Upper lobe of right lung (tissue), 1 donor: ENCODE measurements around the gene PRKN. TPM values are rescaled to one million over a fixed set of nuclear protein-coding genes. Genes with fewer than 3 reads are reported as not detected.

ENCODE experiments used
- ATAC-seq: fragments of 200-7000 bp; cut with Tn5 transposase; one replicate; pipeline ENCODE4 v1.9.1; 2020; ENCODE audit warnings: mild to moderate bottlenecking, moderate library complexity
- DNase-seq: peaks from one replicate; pipeline ENCODE4 v3.0.0-alpha.2; 2020
- H3K27ac ChIP-seq: fragments of 200-600 bp; one replicate; pipeline ENCODE4 v1.8.0; 2022
- H3K27me3 ChIP-seq: fragments of 200-600 bp; one replicate; pipeline ENCODE4 v1.8.0; 2022; ENCODE audit warnings: mild to moderate bottlenecking
- H3K36me3 ChIP-seq: fragments of 200-600 bp; one replicate; pipeline ENCODE4 v1.8.0; 2022
- H3K4me1 ChIP-seq: fragments of 200-600 bp; one replicate; pipeline ENCODE4 v1.8.0; 2022
- H3K4me3 ChIP-seq: fragments of 200-600 bp; one replicate; pipeline ENCODE4 v1.8.0; 2022; ENCODE audit warnings: mild to moderate bottlenecking
- H3K9me3 ChIP-seq: fragments of 200-600 bp; one replicate; pipeline ENCODE4 v1.8.0; 2022
- intact Hi-C: fragments of 100-400 bp; cut with DNase I; formaldehyde crosslinking; loops from one replicate; pipeline ENCODE4 v1.11.0; 2022
- total RNA-seq: library from RNA; stranded (reverse); fragmentation: NEBNext Ultra II Directional; extraction: Animal tissue kit (Norgen Biotek cat#: 25700); gene quantifications from one replicate; pipeline ENCODE4 v1.2.1, GENCODE V29; 2021
- TF ChIP-seq, protein P1 (sequence below): fragments of 200-600 bp; IDR thresholded peaks from one replicate; pipeline ENCODE4 v1.8.0; 2022; ENCODE audit warnings: antibody characterized with exemption
- donor health status: DM: no; HTN: yes; CAD: no; lungs with severe emphysema.

Gene PRKN
- total RNA-seq, 1 donor from 2014 or later, result 2.7 TPM

GRCh38 chr6:162029873-162030576 is 697.5 kb downstream of the PRKN start:
- no peak overlapping the region for H3K4me3 ChIP-seq
- DNase-seq (no peak), ATAC-seq (no peak)
- H3K27ac ChIP-seq, result no peak overlapping the region
- H3K9me3 ChIP-seq, result no peaks in the 10 kb centered on the region
- H3K27me3 ChIP-seq, result no peaks in the 10 kb centered on the region
- no peaks in the 10 kb centered on the region for H3K36me3 ChIP-seq
- H3K4me1 ChIP-seq, result no peaks in the 10 kb centered on the region
- TF ChIP-seq, protein P1, sequence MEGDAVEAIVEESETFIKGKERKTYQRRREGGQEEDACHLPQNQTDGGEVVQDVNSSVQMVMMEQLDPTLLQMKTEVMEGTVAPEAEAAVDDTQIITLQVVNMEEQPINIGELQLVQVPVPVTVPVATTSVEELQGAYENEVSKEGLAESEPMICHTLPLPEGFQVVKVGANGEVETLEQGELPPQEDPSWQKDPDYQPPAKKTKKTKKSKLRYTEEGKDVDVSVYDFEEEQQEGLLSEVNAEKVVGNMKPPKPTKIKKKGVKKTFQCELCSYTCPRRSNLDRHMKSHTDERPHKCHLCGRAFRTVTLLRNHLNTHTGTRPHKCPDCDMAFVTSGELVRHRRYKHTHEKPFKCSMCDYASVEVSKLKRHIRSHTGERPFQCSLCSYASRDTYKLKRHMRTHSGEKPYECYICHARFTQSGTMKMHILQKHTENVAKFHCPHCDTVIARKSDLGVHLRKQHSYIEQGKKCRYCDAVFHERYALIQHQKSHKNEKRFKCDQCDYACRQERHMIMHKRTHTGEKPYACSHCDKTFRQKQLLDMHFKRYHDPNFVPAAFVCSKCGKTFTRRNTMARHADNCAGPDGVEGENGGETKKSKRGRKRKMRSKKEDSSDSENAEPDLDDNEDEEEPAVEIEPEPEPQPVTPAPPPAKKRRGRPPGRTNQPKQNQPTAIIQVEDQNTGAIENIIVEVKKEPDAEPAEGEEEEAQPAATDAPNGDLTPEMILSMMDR, result no peak
- intact Hi-C loops, result no loop called here

DNA sequence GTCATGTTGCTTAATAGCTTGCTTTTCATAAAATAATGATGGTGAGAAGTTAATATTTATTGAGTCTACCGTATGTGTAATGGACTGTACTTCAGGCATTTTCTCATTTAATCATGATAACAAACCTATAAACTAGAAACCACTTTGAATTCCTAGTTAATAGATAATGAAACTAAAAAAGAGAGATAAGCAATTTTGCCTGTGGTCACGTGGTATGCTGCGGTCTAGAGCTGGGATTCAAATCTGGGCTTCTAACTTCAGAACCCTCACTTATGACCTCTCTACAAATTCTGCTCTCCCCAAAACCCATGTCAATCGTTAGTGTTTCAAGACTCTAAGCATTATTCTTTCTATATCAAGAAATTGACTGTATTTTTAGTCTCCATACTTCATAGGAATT is 700.7 kb downstream of the PRKN start:
- DNase-seq (no peak), ATAC-seq (no peak)
- Histone ChIP-seq H3K9me3 (no peaks in the 10 kb centered on the region), H3K4me1 (no peaks in the 10 kb centered on the region), H3K27me3 (no peaks in the 10 kb centered on the region), H3K4me3 (no peak overlapping the region), H3K27ac (no peak overlapping the region), H3K36me3 (no peaks in the 10 kb centered on the region)
- TF ChIP-seq, protein P1, result no peak
- intact Hi-C loops, result no loop called here

- Histone ChIP-seq H3K27ac (no peak overlapping the region), H3K4me1 (no peaks in the 10 kb centered on the region), H3K36me3 (no peaks in the 10 kb centered on the region), H3K4me3 (no peak overlapping the region), H3K9me3 (no peaks in the 10 kb centered on the region), H3K27me3 (no peaks in the 10 kb centered on the region)
- TF ChIP-seq, protein P1, result no peak
- no peak for ATAC-seq
- no peak for DNase-seq
- intact Hi-C loops, result no loop called here
Measured at GRCh38 chr6:162026031-162026430, 701.5 kb downstream of the PRKN start.

DNA sequence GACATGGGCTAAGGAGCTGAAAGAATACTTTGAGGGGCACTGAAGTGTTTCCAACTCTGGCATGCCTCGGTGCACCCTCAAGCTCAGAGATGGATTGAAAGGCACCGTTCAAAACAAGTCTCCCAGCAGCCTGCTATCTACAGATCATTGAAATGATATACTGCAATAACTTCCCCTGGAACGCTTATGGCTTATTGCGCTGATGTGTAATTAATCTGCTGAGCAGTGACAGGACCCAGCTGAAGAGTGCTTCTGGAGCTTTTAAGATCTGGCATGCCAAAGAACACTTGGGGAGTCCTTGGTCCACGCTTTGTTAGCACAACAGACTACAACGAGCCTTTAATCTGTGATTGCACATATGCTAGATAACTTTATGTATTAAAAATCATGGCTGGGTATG is 708.2 kb downstream of the PRKN start:
- no peak for ATAC-seq
- TF ChIP-seq, protein P1, result no peak
- no peaks in the 10 kb centered on the region for H3K9me3 ChIP-seq
- H3K27ac ChIP-seq, result no peak overlapping the region
- DNase-seq, result no peak
- H3K36me3 ChIP-seq, result no peaks in the 10 kb centered on the region
- H3K4me3 ChIP-seq, result no peak overlapping the region
- no peaks in the 10 kb centered on the region for H3K27me3 ChIP-seq
- no peaks in the 10 kb centered on the region for H3K4me1 ChIP-seq
- intact Hi-C loops, result no loop called here

DNA sequence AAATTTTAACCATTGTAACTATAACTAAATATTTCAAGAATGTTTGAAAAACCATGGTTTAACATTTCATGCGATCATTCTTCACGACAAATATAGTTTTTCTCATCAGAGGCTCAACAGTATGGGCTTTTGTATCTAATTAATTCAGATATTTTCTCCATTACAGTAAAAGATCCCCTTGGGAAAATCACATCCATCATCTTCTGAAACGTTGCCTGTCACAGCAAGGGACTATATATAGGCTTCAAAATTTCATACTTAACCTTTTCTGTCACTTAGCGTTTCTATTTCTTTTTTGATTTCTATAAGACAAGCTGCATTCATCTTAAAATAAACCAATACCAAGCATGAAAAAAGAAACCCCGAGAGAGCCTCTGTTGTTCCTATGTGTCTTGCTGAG is 710.0 kb downstream of the PRKN start:
- no peak overlapping the region for H3K4me3 ChIP-seq
- no peak for DNase-seq
- H3K27me3 ChIP-seq, result no peaks in the 10 kb centered on the region
- no peak for ATAC-seq
- intact Hi-C loops, result no loop called here
- no peaks in the 10 kb centered on the region for H3K36me3 ChIP-seq
- TF ChIP-seq, protein P1, result no peak
- H3K27ac ChIP-seq, result no peak overlapping the region
- no peaks in the 10 kb centered on the region for H3K9me3 ChIP-seq
- H3K4me1 ChIP-seq, result no peaks in the 10 kb centered on the region
